GM19467 (cell line): ENCODE results near the gene USP35.

ENCODE experiments used
- ATAC-seq: cut with Tn5 transposase; IDR thresholded peaks from one replicate; pipeline ENCODE4 v1.9.1; 2021; ENCODE audit warnings: mild to moderate bottlenecking, moderate library complexity; ENCODE audit not compliant: unreplicated experiment

The USP35 gene

GRCh38 chr11:78262238-78262637 is 73.5 kb downstream of the USP35 start:
- ATAC-seq = no peak

GRCh38 chr11:78262691-78263090 is 74.0 kb downstream of the USP35 start:
- no peak for ATAC-seq
